ENCODE measurements around the gene PPP6R3.

DNA sequence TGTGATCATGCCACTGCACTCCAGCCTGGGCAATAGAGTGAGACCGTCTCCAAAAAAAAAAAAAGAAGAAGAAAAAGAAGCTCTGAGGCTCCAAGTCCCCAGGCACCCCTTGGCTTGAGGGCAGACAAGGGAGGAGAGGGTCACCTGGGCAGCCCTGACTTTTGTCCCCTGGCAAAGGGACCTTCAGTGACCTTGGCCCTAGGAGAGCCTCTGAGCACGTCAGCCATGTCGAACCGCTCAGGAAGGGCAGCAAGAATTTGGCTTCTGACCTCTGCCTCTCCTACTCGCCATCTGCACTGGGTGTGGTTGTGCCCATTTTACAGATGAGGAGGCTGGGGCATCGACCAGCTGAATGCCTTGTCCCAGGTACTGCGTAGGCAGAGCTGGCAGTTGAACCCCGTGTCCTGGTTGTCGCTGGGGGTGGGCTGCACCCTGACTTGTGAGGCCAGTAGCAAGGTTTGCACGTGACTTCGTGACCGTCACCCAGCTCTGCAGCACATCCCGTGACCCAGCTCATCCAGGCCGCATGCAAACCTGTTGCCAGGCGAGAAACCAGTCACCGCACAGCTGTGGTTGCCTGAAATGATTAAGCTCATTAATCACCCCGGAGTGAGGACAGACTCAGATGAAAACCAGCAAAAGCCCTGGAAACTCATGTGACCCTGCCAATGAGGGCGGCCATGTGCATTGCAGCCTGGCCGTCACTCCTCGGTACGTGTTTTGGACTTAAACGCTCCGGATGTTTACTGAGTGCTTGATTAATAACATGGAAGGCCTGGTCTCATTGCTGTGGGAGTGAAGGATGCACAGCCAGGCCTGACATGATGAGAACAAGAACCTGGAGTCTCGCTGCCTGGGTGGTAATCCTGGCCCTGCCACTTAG, 47.7 kb upstream of the PPP6R3 start:
- TF ChIP-seq POLR2A (IDR thresholded peaks at IDR 0.05) (no peak), POLR2AphosphoS5 (IDR thresholded peaks at IDR 0.05; ENCODE audit: insufficient read depth in 1 of 2, low read depth in 1 of 2) (no peak)
- TF ChIP-seq, protein P1, sequence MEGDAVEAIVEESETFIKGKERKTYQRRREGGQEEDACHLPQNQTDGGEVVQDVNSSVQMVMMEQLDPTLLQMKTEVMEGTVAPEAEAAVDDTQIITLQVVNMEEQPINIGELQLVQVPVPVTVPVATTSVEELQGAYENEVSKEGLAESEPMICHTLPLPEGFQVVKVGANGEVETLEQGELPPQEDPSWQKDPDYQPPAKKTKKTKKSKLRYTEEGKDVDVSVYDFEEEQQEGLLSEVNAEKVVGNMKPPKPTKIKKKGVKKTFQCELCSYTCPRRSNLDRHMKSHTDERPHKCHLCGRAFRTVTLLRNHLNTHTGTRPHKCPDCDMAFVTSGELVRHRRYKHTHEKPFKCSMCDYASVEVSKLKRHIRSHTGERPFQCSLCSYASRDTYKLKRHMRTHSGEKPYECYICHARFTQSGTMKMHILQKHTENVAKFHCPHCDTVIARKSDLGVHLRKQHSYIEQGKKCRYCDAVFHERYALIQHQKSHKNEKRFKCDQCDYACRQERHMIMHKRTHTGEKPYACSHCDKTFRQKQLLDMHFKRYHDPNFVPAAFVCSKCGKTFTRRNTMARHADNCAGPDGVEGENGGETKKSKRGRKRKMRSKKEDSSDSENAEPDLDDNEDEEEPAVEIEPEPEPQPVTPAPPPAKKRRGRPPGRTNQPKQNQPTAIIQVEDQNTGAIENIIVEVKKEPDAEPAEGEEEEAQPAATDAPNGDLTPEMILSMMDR (IDR thresholded peaks at IDR 0.05), result no peak

All from vagina (tissue), 2 donors.